Measurements from ENCODE around the gene SMTNL1. TPM values are rescaled to one million over a fixed set of nuclear protein-coding genes. Genes with fewer than 3 reads are reported as not detected.
A peak's percentile ranks its signal among the peaks of the same experiment; 100 is the strongest.

Gene SMTNL1
- total RNA-seq, 1 donor: not detected

GRCh38 chr11:57543593-57543992 lies 6.2 kb downstream of the SMTNL1 start:
- no peak for DNase-seq (ENCODE audit: low read depth in 2 of 3, low spot score in 2 of 3)

DNA sequence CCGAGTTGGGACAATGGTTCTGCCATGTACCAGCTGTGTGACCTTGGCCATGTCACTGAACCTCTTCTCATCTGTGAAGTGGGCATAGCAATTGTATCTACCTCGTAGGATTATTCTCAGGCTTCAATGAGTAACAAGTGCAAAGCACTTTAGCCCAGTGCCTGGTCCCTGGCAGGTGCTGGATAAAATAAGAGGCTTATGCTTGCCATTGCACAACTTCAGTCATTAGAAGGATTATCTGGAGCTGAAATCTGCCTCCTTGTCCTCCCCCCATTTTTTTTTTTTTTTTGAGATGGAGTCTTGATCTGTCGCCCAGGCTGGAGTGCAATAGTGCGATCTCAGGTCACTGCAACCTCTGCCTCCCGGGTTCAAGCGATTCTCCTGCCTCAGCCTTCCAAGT lies 7.2 kb downstream of the SMTNL1 start:
- no peak for DNase-seq (ENCODE audit: low read depth in 2 of 3, low spot score in 2 of 3)

- DNase-seq (ENCODE audit: low read depth in 2 of 3, low spot score in 2 of 3): no peak
Observed at GRCh38 chr11:57545883-57546282, 8.5 kb downstream of the SMTNL1 start.

GRCh38 chr11:57546451-57546850 lies 9.1 kb downstream of the SMTNL1 start:
- no peak for DNase-seq (ENCODE audit: low read depth in 2 of 3, low spot score in 2 of 3)

GRCh38 chr11:57546869-57547475 lies 9.6 kb downstream of the SMTNL1 start:
- no peak for DNase-seq (ENCODE audit: low read depth in 2 of 3, low spot score in 2 of 3)

DNA sequence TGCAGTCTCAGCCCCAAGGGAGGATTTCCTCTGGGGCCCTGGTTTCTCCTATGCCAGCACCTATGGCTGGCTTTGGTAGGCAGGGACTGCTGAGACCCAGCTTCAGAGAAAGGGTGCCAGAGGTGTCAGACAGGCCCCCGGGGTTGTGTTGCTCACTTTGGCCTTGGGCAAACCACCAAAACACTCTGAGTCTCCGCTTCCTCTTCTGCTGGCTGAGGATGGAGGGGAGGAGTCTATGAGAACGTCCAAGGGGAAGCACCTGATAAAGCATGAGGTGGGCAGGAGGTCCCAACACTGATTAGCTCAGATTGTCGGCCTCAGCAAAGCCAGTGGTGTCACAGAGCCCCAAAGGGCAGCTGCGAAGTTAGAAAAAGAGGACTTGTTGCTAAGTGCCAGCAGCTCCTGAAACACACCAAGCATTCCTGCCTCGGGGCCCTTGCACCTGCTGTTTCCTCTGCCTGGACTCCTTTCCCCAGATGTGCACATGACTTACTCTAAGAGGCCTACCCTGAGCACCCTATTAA lies 10.5 kb downstream of the SMTNL1 start:
- DNase-seq (ENCODE audit: low read depth in 2 of 3, low spot score in 2 of 3): peak in 2 of 3 donors; percentile 65 to 80

- DNase-seq (ENCODE audit: low read depth in 2 of 3, low spot score in 2 of 3): no peak
Observed at GRCh38 chr11:57549983-57550382, 12.6 kb downstream of the SMTNL1 start.

GRCh38 chr11:57551941-57552340 lies 14.5 kb downstream of the SMTNL1 start:
- DNase-seq (ENCODE audit: low read depth in 2 of 3, low spot score in 2 of 3): no peak

- no peak for DNase-seq (ENCODE audit: low read depth in 2 of 3, low spot score in 2 of 3)
Observed at GRCh38 chr11:57552479-57552878, 15.1 kb downstream of the SMTNL1 start.

GRCh38 chr11:57555393-57555792 lies 18.0 kb downstream of the SMTNL1 start:
- no peak for DNase-seq (ENCODE audit: low read depth in 2 of 3, low spot score in 2 of 3)

- DNase-seq (ENCODE audit: low read depth in 2 of 3, low spot score in 2 of 3): no peak
Observed at GRCh38 chr11:57556041-57556440, 18.6 kb downstream of the SMTNL1 start.

GRCh38 chr11:57560146-57560545 lies 22.8 kb downstream of the SMTNL1 start:
- no peak for DNase-seq (ENCODE audit: low read depth in 2 of 3, low spot score in 2 of 3)

GRCh38 chr11:57562596-57562995 lies 25.2 kb downstream of the SMTNL1 start:
- DNase-seq (ENCODE audit: low read depth in 2 of 3, low spot score in 2 of 3): no peak

DNA sequence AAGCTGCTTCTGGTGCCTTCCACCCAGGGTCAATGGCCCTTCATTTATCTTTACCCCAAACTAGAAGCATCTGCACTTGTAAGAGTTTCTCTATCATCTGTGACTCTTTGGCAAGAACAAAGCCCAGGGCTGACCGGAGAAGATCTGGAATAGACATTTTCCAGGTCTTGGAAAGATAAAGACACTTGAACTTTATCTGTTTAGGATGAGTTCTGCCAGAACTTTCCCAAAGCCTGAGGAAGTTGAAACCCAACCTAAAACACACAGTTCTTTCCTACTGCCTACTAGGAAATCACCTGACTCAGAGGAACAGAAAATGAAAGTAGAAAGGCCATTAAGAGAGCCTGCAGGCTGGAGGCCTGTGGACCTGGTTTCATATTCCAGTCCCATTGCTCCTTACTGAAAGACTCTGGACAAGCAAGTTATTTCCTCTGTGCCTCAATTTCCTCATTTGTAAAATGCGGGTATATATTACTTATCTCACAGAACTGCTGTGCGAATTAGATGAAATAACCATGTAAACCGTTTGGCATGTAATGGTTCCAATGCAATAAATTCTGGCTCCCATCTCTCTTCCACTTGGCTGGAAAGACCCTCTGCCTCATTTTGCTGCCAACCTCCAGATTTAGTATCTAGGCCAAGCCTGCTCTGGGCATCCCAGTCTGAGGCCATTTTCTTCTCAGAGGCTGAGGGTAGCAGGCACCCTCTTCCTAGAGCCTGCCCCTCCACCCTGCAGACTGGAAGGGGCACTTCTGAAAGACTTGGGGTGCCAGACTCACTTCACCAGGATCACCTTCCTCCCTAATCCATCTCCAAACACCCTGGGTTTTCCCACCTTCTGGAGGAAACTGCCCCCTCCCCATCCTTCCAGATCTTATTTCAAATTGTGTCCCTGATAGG lies 28.9 kb downstream of the SMTNL1 start:
- peak in 2 of 3 donors; percentile 52 to 60 for DNase-seq (ENCODE audit: low read depth in 2 of 3, low spot score in 2 of 3)

GRCh38 chr11:57566905-57567514 lies 29.6 kb downstream of the SMTNL1 start:
- peak in 1 of 3 donors; percentile 31 for DNase-seq (ENCODE audit: low read depth in 2 of 3, low spot score in 2 of 3)

DNA sequence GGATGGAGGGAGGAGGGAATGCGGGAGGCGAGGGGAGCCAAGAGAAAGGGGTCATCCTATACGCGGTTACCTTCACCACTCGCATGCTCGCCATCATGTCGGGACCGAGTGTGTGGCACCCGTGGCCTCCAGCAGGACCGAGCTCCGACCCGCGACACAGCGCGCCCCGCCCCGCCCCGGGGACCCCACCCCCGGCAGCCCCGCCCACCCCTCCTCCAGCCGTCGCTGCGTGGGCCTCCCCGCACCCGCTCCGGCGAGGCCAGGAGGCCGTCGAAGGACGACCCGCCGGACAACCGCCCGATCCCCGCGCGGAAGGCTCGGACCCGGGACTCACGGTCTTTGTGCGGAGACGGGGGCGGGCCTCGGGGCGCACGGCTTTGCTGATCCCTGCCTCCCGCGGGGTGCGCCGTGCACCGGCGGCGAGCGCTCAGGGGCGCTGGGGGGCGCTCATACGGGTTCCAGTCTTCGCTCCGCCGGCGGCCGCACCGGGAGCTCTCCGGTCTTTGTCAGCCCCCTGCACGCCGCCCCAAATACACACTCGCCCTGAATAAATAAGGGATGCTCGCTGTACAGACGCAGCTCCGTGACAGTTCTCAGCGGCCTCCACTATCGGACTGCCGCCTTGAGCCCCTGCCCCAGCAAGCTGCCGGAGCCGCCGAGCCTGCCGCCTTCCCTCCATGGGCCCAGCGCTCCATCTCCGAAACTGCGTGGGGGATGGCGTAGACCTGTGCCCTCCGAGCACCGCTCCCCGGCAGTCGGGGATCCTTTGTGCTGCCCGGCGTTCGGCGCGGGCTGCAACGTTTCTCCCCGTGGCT lies 30.3 kb downstream of the SMTNL1 start, which contains the start of gene UBE2L6:
Gene UBE2L6, minus strand, starts transcription at position 158 of the 815 bp plus-strand sequence. Its CDS starts 61 bp downstream, at position 97.
- DNase-seq (ENCODE audit: low read depth in 2 of 3, low spot score in 2 of 3): peak in 2 of 3 donors; percentile 64 to 82

DNA sequence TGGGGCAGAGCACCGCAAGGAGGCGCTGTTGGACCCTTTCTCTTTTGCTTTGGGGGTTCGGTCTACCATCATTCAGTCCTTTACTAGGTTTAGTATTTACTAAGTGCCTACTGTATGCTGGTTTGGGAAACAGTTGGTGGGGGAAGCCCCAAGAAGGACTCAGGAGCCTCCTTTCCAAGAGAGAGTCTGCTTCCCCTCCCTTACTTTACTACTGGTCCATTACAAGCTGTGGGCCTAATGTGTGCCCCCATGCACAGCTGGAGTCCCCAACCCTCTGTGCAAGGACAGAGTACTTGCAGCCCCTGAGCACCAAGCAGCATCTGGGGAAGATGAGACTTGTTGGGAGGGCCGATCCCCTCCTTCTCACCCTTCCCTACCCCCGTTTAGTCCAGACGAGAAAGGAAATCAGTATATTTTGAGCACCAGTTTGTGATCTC lies 31.0 kb downstream of the SMTNL1 start:
- DNase-seq (ENCODE audit: low read depth in 2 of 3, low spot score in 2 of 3): peak in 2 of 3 donors; percentile 82 to 90

- peak in 1 of 3 donors; percentile 44 for DNase-seq (ENCODE audit: low read depth in 2 of 3, low spot score in 2 of 3)
Observed at GRCh38 chr11:57571606-57572005, 34.2 kb downstream of the SMTNL1 start.

DNA sequence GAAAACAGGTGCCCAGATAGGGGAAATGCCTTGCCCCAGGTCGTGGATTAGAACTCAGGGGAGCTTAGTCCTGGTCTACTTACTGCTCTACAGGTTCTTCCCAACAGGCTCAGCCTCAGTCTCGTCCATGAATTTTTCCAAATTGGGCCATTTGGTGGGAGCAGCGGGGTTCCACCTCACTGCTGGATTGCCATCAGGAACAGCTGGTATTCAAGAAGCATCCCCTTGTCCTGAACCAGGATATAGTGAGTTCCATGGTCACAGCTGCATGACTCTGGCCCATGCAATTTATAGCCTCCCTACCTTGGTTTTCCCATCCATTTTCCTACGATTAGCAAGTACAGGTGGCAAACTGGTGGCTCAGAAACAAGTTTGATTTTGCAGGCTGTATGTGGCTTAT lies 36.7 kb downstream of the SMTNL1 start:
- no peak for DNase-seq (ENCODE audit: low read depth in 2 of 3, low spot score in 2 of 3)

- DNase-seq (ENCODE audit: low read depth in 2 of 3, low spot score in 2 of 3): no peak
Observed at GRCh38 chr11:57584341-57584740, 46.9 kb downstream of the SMTNL1 start.
